Putamen (tissue), 1 donor: Measurements from ENCODE around the gene SKAP1.

Experiments used
- DNase-seq: peaks from one replicate; pipeline ENCODE4 v3.0.0-alpha.2; 2016; ENCODE audit warnings: low spot score

The SKAP1 gene

DNA sequence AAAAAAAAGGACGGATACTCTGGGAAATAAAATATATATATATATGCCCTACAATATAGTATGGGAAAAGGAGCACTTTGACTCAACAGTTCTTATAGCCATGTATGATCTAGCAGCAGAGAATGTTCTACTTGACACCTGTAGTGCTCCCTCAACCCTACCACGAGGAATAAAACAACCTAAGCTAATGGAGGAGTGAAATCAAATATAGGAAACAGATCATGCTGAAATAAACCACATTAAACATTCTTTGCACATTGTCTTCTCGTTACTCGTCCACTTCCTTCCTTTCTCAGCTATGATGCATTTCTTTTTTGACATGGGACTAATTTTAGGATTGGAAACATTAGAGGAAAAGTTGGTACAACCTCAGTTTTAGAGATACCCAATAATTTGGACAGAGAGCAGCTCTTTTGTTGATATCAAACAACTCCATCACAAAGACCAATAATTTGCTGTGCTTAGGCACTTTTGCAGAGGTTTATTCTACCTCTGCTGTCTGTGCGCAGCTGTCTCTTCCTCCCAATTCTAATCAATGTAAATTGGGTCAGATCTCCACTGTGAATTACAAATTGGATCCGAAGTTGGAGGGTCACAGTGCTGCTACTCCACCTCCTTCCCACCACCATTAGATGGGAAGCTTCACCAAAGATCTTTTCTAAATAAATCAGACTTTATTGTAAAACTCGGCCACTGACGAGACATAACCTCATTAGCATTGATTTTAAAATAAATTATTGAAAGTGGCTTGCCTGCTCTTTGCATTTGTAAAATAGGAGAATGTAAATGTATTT lies 256.6 kb downstream of the SKAP1 start:
- DNase-seq, result no peak

DNA sequence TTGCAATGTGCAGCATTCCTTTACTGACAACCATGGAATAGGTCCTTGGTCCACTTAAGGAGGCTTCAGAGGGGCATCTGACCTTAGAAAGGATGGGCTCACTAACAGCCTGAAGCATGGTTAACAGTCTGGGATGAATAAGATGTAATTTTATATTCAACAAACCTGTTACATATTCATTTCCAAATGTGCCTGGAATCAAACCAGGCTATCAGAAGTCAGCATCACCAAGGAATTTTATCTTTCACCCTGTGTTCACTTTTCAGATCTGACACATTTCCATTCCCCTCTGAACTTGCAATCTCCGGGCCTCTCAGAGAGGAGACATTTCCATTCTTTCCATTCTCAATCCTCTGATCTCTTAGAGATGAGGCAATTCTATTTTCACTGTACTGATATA lies 260.1 kb downstream of the SKAP1 start:
- DNase-seq, result no peak

- no peak for DNase-seq
Measured at GRCh38 chr17:48163809-48164208, 266.2 kb downstream of the SKAP1 start.

GRCh38 chr17:48162946-48163506 lies 267.0 kb downstream of the SKAP1 start:
- no peak for DNase-seq

DNA sequence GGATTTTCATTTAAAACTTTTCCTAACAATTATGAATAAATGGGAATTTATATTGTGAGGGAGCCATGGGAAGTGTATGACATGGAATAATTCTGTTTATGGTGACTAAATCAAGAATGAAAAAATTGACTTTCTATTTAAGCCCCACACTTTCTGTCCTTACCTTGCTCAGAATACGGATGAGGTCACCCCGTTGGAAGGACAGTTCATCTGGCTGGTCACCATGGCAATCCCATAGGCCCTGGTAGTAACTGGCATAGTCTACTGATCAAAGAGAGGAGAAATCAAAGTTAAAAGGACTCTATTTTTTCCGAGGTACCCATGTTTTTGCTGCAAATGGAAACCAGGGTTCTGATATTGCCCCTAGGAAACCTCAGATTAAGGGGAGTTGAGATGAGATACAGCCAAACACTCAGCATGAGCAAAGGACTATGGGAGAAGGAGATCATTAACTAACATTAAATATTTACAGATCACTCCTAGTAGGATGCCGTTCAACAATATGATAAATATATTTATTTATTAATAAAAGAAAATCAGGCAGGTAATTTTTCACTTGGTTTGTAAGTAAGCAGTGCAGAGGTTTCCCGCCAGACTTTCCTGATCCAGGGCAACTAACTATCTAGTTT lies 267.6 kb downstream of the SKAP1 start:
- no peak for DNase-seq

DNA sequence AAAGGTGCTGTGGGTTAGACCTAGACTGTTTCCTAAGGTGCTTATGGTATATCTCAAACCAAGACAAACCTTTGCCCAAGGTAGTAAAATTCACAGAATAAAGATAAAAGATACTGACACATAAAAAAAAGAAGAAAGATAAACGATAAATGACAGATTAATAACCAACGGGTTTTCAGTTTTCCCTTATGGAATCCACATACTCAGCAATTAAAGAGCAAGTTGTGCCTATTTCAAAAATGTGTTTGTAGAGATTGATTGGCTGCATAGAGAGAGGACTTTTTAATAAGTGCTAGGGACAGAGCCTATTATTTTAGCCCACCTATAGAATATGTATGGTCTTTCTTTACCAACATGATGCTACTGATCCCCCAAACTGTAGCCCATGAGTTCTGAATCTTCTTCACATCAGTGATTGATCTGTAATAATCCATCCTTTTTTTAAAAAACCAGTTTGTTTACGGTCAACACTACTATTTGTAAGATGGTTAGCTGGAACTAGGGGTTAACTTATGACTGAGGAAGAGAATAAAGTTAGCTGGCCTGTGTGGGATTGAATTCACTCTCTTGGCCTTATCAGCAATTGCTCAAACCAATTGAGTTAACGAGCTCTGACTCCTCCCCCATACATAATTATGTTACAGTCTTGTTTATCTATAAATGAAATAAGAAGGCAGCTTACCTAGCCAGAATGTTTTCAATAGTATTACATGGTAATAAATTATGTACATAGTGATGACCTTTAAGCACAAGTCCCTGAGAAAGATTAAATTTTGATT lies 268.7 kb downstream of the SKAP1 start:
- no peak for DNase-seq

GRCh38 chr17:48160177-48161081 lies 269.6 kb downstream of the SKAP1 start:
- no peak for DNase-seq

GRCh38 chr17:48159232-48159631 lies 270.8 kb downstream of the SKAP1 start:
- no peak for DNase-seq

DNA sequence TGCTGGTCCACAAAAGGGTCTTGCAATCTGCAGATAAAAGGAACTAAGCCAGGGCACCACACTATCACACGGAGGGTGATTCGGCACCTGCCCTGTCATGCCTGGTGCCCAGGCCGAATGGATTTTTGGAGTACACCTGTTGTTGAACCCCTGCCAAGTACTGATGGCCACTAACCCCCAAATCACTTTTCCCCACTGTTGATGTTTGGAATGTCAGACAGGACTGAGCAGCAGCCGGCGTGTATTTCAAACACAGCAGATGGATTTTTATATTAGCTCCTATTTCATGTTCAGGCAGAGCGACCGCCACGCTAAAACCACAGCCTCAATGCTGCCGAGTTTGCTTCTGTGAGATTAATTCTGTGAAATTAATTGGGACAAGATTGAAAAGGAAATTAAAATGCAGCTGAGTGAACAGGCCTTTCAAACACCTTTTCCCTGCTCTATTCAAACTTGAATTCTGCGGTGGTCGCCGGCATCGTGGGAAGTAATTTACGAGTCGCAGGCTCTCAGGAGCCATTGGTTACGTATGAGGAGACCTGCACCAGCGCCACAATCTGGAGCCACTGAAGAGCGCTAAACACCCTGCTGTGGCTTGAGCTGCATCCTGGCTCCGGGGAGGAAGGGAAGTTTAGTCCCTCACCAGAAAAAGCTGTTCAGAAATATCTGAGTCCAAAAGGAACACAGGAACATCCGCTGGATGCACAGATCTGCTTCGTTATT lies 274.0 kb downstream of the SKAP1 start:
- DNase-seq, result no peak

DNA sequence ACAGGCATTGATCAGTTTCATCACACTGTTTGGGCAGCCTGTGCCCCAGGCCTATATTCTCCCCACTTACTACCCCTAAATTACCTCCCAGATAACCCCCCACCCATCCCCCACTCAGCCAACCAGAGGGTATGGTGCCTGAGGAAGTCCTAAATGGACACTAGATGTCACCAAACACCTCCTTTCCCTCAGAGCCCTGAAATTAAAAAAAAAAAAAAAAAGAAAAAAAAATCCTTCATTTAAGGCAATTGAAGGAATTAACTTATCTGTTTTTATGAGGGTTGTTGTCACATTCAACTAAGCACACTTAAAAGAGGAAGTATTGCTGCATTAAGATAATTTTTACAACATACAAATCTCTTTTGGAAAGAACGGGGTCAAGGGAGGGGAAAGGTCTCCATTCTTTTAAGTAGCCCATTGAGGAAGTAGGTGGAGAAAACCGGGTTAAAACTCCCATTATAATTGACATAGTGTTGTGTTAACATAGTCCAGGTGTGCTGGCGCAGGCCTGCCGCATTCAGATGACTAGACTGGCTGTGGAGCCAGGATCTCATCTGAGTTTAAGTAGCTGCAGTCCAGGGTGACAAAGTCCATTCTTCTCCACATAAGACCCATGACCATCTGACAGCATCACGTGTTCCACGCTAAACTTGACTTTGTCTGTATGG lies 276.2 kb downstream of the SKAP1 start:
- DNase-seq, result no peak

DNA sequence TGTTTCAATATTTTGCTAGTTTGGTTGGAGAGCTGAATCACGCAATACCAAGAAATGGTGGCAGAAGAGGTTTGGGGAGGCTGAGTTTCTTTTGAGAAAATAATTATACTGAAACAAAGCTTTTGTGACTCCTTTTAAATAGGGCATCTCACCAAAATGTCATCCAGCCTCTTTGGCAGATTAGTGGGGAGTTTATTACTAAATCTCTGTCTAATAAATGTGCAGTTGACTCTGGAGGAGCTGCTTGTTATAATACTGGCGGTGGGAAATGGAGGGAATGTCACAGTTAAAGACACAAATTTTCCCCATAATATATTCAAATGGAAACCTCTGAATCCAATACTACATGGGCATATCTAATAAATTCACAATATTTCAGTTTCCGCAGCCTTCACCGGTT lies 277.7 kb downstream of the SKAP1 start:
- no peak for DNase-seq

DNA sequence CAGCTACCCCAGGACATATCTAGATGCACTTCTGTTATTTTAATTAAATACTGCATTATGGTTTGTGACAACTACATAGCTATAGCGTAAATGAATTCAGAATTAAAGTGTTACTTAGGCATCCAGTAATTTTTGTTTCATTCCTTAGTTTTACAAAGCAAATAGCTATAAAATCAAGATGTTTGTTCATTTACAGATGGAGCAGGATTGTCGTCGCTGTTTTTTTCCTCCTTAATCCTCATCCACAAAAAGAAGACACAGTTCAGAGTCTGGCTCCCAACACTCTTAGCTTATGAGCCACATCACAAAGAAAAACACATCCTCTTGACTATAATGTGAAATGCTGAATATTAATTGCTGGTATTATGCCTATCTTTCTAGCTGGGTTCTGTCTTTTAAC lies 278.8 kb downstream of the SKAP1 start:
- DNase-seq, result no peak

GRCh38 chr17:48150597-48151001 lies 279.4 kb downstream of the SKAP1 start:
- no peak for DNase-seq

DNA sequence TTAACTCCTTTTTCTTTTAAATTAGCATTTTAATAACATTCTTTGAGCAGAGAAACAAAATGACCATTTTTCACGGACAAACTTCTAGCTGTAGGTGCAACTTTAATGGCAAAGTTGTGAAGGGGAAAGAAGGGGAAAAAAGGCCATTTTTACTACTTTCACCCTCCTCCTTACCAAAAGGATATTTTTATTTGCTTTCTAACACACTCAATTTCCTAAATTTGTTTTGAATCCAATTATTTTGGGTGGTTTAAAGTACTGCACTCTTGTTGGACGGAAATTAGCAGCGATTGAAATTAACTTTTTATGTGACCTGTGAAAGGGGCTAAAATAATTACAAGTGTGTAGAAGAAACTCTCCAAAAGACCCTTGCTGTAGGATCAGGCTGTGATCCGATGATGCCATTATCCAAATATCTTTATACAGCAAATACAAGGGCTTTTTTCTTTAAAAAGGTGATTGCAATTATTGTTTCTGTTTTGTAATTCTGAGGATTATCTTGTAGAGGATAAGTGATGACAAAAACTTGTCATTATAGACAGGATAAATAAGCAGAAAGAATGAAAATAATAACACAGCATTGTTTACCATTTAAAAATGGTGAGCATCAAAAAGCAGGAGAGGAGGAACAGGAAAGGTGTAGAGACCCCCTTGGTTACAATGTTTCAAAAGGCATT lies 280.1 kb downstream of the SKAP1 start:
- no peak for DNase-seq

DNA sequence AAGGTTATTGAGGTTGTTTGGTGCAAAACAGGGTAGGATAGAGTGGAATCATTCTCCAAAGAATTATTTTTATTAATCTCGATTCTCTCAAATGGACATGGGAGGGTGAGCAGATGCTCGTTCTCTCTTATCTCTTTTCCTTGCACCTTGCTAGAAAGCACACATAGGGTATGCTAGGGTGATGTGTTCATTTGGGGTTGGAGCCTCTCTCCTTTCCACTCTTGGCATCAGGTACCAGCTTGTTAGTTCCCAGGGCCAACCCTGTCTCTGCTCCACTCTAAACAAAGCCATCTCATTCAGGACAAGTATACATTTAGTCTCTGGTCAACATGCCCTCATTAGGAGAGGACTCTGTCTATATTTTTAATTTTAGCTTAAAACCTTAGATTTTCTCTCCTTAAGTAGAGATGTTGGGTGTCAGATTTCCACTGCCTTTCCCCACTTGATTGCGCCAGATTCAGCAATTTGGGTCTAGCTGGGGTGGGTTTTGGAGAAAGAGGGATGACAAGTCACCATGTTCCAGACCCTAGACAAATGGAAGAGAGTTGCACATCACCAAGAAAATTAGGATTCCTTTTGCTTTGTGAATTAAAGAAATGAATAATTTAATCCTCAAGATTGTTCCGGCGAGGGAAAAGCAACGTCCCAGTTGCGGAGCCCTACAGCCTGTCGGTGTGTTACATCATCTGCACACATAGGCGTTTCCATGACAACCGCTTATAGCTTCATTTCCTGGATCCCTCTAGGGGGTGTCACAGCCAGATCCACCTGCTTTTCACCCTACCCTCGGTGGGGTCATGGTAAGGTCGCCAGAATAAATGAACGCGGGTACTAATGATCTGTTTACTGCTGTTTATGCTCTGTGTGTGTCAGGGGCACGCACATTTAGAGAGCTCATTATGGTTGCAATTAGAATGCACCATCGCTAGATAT lies 280.9 kb downstream of the SKAP1 start:
- DNase-seq, result peak; percentile 49

GRCh38 chr17:48148029-48148770 lies 281.8 kb downstream of the SKAP1 start:
- DNase-seq, result no peak

GRCh38 chr17:48144976-48145798 lies 284.8 kb downstream of the SKAP1 start:
- DNase-seq, result no peak
